HUDEP-2 (cell line): Measurements from ENCODE around the gene STX12.

ENCODE experiments used
- DNase-seq, 76 experiments: peaks; one replicate each; lab custom pipeline; 2025; ENCODE audit not compliant: unreplicated experiment in 76 of 76; lab: John Stamatoyannopoulos, UW

STX12 gene

DNA sequence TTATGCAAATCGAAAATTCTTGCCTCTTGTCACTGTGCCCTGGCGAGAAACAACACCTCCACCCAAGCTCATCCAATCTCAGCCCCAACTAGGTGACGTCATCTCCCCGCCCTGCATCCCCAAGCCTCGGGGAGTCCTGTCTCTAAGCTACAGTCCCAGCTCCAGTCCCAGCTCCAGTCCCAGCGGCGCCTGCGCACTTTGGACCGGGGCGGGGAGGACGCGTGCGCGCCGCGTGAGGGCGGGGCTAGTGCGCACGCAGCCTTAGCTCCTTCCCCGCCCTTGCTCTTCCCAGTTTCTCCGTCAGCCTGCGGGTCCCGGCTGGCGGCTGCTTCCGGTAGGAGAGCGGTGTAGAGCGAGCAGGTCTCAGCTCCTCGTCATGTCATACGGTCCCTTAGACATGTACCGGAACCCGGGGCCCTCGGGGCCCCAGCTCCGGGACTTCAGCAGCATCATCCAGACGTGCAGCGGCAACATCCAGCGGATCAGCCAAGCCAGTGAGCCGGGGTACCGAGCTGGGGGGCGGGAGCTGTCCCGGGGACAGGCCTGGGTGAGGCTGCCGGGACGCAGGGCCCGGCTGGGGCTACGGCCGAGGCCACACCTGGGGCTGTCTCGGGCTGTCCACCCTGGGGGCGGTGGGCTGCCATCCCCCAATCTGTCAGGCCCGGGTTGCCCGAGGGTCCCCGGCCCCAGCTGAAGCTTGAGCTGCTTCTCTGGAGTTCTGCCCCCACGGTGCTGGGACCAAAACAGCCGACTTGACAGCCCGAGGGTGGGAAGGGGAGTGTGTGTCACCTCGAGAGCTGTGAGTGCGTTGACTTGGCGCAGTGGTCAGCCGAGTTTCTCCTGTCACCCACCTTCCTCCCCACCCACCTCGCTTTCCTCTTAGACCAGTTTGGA is at the start of gene STX12:
Gene STX12, plus strand, starts transcription at position 288 of the 894 bp plus-strand sequence. Its CDS starts 89 bp downstream, at position 377.
- DNase-seq: peak; percentile 18 to 95 (median 88)

DNA sequence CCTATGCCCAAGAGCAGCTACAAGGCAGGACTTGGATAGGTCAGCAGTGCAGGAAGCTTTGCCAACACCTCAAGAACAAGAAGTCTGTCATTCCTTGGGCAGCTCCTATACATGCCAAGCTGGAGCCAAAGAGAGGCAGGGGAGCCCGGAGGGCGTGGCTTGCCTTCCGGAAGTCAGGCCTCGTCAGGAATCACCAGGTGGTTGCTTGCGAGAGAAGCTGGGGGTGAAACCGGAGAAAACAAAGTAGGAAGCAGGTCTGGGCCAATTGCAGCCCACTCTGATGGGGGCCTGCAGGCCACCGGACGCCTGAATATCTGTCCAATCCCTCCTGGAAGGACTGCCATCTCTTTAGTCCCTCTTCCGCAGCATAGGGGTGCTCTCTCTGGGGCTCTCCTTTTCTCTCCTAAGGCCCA is 48.1 kb upstream of the STX12 start:
- no peak for DNase-seq

DNA sequence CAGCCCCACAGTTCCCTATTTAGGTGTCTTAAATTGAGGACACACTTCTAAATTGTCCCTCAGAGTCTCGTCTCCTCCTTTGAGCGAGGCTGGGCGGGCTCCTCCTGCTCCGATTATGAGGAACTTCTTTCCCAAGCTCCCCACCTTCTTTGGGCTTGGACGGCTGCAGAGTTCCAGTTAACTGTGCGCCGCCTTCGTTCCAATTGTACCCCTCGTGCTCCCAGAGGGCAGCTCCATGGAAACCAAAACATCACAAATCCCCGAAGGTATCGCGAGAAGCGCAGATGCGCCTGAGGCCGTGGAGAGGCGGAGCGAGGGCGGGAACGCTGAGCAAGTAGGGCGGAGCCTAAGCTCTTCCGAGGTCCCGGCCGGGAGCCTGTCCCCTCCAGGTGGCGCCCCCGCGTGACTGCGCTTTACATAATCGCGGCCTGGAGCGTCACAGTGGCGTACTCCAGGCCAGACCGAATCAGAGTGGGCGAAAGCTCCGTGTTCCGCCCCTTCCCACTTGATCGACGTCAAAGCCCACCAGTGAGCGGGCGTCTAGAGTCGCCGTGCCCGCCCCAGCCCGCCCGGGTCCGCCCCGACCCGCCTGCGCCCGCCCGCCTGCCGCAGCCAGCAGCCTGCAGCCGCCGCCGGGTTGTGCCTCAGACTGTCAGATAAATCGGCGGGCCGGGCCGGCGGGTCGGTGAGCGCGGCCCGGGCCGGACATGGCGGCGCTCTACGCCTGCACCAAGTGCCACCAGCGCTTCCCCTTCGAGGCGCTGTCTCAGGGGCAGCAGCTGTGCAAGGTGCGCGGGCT is 47.4 kb upstream of the STX12 start, which contains the start of gene FAM76A:
Gene FAM76A, plus strand, starts transcription at position 588 of the 799 bp plus-strand sequence. Its CDS starts 120 bp downstream, at position 708.
- peak; percentile 57 to 99 (median 98) for DNase-seq

DNA sequence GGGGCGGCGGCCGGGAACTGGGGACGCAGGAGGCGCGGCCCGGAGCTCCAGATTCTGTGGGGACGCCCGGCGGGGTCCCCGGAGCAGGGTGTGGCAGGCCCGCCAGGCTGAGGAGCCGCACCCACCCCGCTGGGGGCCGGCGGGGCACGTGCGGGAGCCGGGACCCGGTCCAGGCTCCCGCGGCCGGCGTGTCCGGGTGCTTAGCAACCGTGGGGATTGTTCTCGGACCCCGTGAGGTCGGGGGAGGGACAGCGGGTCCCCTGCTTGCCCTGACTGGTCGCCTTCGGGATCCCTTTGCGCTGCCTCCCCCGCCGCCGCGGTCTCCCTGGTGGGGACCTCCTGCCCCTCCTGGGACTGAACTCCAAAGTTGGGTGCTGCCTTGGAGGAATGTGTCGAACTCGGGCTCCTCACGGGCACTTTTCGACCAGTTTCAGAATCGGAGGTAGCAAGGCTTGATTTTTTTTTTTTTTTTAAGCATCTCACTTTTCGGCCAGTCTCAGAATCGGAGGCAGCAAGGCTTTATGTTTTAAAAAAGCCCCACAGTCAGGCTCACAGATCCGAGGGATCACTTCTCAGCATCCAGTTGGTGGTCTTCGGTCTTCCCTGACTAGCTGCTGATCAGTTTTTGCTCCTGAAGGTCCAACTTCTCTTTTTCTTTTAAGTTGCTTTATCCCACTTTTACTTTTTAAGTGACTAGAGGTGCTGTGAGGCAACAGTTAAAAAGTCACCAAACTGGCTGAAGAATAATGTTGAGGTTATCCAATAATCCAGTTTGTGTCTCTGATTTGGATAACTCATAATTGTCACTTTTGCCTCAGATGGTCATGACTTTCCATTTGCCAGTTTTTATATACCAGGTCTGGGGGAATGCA is 46.6 kb upstream of the STX12 start:
- peak in 36 of 76 experiments; percentile 15 to 57 (median 34) for DNase-seq

DNA sequence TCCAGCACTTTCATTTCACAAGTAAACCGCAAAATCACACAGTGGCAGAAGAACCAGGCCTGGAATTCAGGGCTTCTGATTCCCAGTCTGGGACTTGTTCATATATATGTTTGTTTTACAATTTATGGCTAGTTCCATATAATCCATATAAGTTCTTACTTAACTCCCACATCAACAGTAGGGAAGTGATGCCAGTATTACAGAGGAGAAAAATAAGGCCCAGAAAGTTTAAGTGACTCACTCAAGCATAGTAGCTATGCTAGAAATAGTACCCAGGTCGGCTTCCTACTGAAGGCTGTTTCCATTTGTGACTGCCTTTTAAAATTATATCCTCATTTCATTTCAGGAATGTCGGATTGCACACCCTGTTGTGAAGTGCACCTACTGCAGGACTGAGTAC is 45.9 kb upstream of the STX12 start:
- DNase-seq: no peak

DNA sequence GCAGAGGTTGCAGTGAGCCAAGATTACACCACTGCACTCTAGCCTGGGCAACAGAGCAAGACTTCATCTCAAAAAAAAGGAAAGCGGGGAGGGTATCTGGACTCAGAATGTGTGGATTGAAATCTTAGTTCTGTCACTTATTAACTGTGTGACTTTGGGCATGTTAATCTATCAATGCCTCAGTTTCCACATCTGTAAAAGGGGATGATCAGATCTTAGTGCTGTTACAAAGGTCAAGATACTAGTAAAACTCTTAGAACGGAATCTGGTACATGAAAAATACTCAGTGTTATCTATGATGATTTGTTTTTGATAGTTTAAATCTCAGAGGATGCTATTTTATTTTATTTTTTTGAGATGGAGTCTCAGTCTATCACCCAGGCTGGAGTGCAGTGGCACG is 36.8 kb upstream of the STX12 start:
- no peak for DNase-seq

DNA sequence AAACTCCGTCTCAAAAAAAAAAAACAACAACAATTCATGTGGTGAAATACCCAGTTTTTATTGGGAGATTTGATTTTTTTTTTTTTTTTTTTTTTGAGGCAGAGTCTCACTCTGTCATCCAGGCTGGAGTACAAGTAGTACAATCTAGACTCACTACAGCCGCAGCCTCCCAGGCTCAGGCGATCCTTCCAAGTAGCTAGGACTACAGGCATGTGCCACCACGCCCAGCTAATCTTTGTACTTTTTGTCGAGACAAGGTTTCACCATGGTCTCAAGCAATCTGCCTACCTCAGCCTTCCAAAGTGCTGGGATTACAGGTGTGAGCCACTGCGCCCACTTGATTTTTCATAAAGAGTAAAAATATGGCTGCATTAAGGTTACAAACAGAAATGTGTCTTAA is 31.9 kb upstream of the STX12 start:
- no peak for DNase-seq

DNA sequence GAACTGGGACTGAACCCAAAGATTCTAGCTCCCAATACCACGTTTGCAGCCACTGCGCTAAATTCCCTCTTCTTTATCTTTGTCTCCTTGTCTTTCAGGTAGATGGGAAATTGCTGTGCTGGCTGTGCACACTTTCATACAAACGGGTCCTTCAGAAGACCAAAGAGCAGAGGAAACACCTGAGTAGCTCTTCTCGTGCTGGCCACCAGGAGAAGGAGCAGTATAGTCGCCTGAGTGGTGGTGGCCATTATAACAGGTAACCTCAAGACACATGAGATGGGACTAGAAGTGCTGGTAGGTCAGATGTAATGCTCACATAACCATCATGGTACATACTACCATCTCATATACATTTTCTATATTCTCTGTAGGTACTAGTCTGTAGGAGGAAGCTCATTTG is 28.5 kb upstream of the STX12 start:
- no peak for DNase-seq

DNA sequence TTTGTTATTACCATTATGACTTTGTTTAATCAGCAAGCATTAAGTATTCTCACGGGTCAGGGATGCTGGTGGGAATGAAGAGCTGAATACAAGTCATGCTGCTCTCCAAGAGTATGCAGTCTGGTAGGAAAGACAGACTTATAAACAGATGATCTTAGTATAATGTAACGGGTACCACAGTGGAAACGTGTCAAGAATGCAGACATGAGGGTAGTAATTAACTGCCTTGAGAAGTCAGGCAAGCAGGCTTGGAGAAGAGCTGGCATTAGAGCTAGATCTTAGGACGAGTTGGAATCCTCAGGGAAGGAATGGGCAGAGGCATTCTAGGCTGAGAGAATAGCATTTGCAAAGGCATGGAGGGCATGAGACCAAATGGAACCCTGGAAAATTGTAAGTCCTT is 27.6 kb upstream of the STX12 start:
- DNase-seq: no peak

DNA sequence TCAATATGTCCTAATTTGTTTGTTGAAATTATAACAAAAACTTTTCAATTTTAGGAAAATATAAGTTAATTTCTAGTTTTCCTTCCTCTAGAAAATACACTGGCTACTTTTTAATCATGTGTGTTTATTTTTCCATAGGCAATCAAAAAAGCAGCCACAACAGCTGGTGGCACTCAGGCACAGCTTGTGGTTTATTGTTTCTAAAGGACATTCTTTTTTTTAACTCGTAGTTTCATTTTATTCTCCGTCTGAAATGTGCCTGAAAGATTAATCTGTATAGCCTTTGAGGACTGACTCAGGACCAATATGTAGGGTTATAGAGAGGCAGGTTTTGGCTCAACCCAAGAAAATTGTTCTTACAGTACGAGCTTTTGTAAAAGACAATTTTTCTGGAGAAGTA is 20.7 kb upstream of the STX12 start:
- no peak for DNase-seq

DNA sequence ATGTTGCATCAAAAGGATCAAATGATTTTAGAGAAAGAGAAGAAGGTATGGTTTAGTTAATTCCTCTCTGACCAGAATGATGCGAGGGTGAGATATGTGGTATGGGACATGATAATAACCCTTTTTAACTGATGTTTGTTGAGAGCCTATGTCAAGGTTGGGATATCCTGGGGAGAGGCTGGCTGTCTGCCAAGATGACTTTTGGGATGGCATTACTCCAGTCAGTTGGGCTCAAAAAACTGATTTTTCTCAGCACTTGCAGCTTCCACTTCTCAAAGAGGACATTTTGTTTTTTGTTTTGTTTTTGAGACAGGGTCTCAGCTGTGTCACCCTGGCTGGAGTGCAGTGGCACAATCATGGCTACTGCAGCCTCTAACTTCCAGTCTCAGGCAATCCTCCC is 17.7 kb upstream of the STX12 start:
- no peak for DNase-seq

DNA sequence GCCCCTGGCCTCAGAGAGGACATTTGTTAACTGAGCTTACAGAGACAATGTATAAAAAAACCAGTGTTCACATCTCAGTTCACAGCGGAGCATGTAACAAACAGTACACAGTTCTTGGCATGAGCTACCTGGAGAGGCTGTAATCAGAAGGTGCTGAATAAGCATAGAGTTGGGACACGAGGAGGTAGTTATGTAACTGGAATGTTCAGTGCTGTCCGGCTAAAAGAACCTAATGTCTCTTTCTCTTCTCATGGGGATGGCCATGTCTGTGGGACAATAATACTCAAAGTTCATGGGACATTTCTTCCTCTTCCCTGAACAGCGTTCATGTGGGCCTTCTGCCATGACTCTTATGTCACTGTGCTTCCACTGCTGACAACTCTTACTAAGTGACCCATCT is 17.2 kb upstream of the STX12 start:
- DNase-seq: no peak

DNA sequence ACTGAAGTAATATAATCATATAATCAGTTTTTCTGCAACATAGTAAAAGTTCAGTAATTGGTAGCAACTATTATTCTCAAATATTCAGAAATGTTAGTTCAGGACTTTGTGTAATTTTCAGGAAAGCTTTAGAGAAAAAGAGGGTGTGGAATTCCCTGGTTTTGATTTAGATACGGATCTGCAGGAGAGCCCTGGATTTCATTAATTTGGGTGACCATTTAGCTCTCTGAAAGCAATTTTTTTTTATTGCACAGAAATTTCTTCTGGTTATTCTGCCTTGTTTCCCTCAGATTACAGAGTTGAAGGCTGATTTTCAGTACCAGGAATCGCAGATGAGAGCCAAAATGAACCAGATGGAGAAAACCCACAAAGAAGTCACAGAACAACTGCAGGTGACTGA is 13.8 kb upstream of the STX12 start:
- DNase-seq: no peak

DNA sequence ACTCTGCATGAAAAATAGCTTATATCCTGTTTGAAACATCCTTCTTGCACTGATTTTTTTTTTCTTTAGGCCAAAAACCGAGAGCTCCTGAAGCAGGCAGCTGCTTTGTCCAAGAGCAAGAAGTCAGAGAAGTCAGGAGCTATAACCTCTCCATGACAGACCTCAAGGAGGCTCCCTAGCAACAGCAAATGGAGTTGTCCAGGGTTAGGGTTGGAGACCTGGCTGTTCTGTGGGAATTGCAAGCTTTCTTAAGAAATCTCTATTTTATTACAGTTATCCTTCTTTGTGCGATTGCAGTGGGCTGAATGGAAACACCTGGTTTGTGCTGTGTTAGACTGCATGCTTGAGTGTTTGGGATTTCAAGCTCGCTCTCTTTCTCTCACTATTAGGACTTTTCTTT is 12.6 kb upstream of the STX12 start:
- no peak for DNase-seq

DNA sequence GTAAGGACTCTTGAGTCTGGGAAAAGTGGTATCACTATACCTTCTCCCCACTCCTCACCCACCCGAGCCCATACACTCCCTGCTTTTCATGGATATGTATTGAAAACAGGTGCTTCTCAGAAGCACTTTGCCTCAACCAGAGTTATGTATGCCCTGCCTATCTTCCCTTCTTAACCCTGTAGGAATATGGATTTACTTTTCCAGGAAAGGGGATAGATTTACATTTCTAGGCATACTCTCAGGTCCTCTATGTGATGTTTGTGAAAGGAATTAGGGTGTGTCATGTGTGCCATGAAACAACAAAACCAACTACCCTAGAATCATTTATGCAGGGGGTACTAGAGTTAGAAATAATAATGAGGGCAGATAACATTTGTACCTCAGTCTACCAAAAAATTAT is 11.0 kb upstream of the STX12 start:
- DNase-seq: no peak

DNA sequence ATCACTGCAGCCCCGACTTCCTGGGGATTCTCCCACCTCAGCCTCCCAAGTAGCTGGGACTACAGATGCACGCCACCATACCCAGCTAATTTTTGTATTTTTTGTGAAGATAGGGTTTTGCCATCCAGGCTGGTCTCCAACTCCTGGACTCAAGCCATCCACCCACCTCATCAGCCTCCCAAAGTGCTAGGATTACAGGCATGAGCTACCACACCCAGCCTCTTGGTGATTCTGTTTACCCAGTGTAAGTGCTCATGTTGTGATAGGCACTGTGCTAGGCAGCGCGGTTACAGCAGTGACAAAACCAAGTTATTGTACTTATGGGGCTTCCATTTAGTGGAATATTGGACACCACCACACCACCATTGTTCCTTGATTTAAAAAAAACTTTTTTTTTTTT is 9.7 kb upstream of the STX12 start:
- DNase-seq: peak in 4 of 76 experiments; percentile 7 to 11 (median 8)

DNA sequence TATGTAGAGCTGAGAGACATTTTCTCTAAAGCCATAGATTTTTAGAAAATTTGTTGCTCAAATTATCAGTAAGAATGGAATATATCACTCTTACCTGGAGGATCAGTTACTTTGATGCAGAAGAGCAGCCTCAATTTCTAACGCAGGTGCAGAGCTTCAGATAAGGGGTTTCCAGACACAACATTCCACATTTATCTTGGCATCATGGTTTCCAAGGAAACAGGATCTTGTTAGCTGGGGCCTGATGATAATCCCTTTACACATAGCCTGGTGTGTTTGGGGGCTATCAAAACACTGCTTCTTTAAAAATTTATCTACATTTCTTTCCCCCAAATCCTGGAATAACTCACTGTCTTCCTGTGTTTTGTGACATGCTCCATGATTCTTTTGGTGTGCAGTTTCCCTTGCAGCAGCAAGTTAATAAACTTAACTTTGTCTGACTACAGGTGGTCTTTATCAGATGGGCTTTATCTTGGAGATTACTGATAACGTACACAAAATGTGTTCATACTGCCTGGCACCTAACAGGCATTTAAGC is 2.7 kb upstream of the STX12 start:
- no peak for DNase-seq

DNA sequence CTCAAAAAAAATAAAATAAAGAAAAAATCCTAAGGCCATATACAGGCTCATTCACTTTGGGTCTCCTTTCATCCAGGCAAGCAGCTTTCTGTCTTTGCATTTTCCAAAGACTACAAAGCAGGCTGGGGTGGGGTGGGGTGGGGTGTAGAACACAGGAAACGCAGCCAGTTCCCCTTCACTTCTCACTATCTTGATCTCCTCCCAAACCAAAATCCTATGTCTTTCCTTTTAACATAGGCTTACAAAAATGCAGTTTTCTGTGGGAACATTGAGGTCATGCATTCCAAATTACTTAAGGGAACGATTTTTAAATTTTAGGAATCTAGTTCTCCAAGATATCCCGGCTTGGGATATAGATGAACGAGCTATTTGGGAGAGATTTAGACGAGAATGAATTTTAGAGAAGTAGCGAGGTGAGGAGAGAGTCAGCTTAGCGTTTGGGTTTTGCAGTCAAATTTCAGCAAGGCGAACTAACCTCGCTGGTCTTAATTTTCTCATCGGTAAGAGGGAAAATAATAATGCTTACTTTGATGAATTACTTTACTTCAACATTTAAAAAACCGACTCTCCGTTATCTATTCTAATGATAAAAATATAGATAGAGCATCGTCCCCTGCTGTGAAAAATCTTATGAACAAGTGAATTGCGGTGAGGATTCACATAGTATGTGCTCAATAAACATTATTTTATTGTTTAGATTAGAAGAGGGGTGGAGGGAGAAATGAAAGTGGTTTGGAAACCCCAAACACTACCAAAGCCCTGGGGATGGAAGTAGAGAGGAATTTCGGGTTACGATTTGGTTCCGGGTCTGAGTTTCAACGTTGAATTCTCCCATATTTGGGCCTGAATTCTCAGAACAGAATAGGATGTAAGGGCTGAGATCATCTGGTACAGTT is 735 bp upstream of the STX12 start:
- DNase-seq: no peak

DNA sequence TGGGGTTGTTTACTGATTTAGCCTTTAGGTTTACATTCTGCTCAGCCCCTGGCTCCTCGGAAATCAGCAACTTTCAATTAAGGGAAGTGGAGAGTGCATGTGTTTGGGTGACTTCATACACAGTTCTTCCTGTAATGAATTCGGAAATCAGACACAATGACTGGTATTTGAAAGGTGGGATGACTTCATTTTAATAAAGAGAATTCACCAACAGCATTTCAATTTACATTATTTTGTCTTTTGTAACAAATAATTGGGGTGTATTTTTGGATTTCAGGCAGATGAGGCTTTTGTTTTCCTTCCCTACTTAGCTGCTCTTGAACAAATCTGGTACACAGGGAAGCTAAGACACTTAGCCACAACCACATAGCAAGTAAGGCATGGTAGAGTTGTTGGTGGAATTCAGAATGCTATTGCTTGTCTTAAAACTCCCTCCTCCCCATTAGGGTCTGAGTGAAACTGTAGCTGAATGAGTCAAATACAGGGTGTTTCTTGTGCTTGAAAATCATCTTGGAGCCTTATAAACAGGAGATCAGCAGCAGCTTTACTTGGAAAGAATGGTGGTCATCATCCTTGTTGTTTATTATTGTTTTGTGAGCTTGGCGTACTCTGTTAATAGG is 917 bp downstream of the STX12 start:
- no peak for DNase-seq
